Gastroesophageal sphincter (tissue), 3 donors: ENCODE results near the gene HS2ST1.
"Not testable (repeated sequence)": the region's sequence is repeated elsewhere in the genome, so short reads cannot be mapped to it uniquely, and the experiment has no call there.

Source experiments
- CTCF ChIP-seq, 4 experiments: fragments of 200-600 bp in 2 of 4; fragments of 450-650 bp in 2 of 4; sonication (generic) in 1 of 4; IDR thresholded peaks; one replicate each; pipeline ENCODE4 v1.5.1; 2017 to 2019; ENCODE audit warnings: antibody characterized with exemption in 4 of 4, mild to moderate bottlenecking in 2 of 4, moderate library complexity in 2 of 4
- POLR2A ChIP-seq, 2 donors: fragments of 450-650 bp; IDR thresholded peaks; one replicate each; pipeline ENCODE4 v1.6.1; 2017; ENCODE audit warnings: antibody characterized with exemption in 2 of 2, mild to moderate bottlenecking in 2 of 2, moderate library complexity in 1 of 2

- not testable (repeated sequence) for TF ChIP-seq CTCF, POLR2A (IDR thresholded peaks at IDR 0.05)
These were observed 152.3 kb downstream of the HS2ST1 start for GRCh38 chr1:87066708-87067107.
